Fibroblast of peridontal ligament (primary cell): ENCODE measurements around the gene SLCO3A1.
A peak's percentile ranks its signal among the peaks of the same experiment; 100 is the strongest.

Source experiments
- DNase-seq: peaks from one replicate; pipeline ENCODE4 v3.0.0-alpha.2; 2010; ENCODE audit errors: extremely low read depth

SLCO3A1 gene

GRCh38 chr15:91853511-91853947 is at the start of gene SLCO3A1:
SLCO3A1 (plus strand) TSS chr15:91853708.
- DNase-seq: peak; percentile 36

GRCh38 chr15:91807122-91807521 is 46.4 kb upstream of the SLCO3A1 start:
- no peak for DNase-seq

GRCh38 chr15:91813924-91814323 is 39.6 kb upstream of the SLCO3A1 start:
- no peak for DNase-seq

GRCh38 chr15:91816942-91817341 is 36.6 kb upstream of the SLCO3A1 start:
- DNase-seq: no peak

- no peak for DNase-seq
Measured at GRCh38 chr15:91821458-91821857, 32.0 kb upstream of the SLCO3A1 start.

- no peak for DNase-seq
Measured at GRCh38 chr15:91824256-91824655, 29.3 kb upstream of the SLCO3A1 start.

GRCh38 chr15:91826443-91826842 is 27.1 kb upstream of the SLCO3A1 start:
- no peak for DNase-seq

- DNase-seq: no peak
Measured at GRCh38 chr15:91833056-91833455, 20.5 kb upstream of the SLCO3A1 start.

- no peak for DNase-seq
Measured at GRCh38 chr15:91839867-91840266, 13.6 kb upstream of the SLCO3A1 start.

GRCh38 chr15:91841861-91842260 is 11.6 kb upstream of the SLCO3A1 start:
- no peak for DNase-seq

- no peak for DNase-seq
Measured at GRCh38 chr15:91844341-91844740, 9.2 kb upstream of the SLCO3A1 start.

- no peak for DNase-seq
Measured at GRCh38 chr15:91844928-91845327, 8.6 kb upstream of the SLCO3A1 start.

GRCh38 chr15:91845720-91846119 is 7.8 kb upstream of the SLCO3A1 start:
- no peak for DNase-seq

- DNase-seq: no peak
Measured at GRCh38 chr15:91849180-91849579, 4.3 kb upstream of the SLCO3A1 start.

- peak; percentile 82 for DNase-seq
Measured at GRCh38 chr15:91849749-91850161, 3.8 kb upstream of the SLCO3A1 start.

GRCh38 chr15:91852741-91853510 is 582 bp upstream of the SLCO3A1 start:
- peak; percentile 57 for DNase-seq

GRCh38 chr15:91853948-91854638 is 585 bp downstream of the SLCO3A1 start:
- peak; percentile 15 for DNase-seq

- no peak for DNase-seq
Measured at GRCh38 chr15:91854639-91854990, 1.1 kb downstream of the SLCO3A1 start.

- DNase-seq: no peak
Measured at GRCh38 chr15:91855241-91855640, 1.7 kb downstream of the SLCO3A1 start.

- DNase-seq: no peak
Measured at GRCh38 chr15:91855684-91856489, 2.4 kb downstream of the SLCO3A1 start.

- DNase-seq: no peak
Measured at GRCh38 chr15:91857224-91857585, 3.7 kb downstream of the SLCO3A1 start.

- DNase-seq: no peak
Measured at GRCh38 chr15:91857772-91858171, 4.3 kb downstream of the SLCO3A1 start.

GRCh38 chr15:91860498-91860897 is 7.0 kb downstream of the SLCO3A1 start:
- no peak for DNase-seq
